ENCODE results near the gene DAB1. TPM values are rescaled to one million over a fixed set of nuclear protein-coding genes. Genes with fewer than 3 reads are reported as not detected.
"Not testable (repeated sequence)": the region's sequence is repeated elsewhere in the genome, so short reads cannot be mapped to it uniquely, and the experiment has no call there.

Gene DAB1
- total RNA-seq, 1 donor from 2014 or later, result 1.6 TPM

DNA sequence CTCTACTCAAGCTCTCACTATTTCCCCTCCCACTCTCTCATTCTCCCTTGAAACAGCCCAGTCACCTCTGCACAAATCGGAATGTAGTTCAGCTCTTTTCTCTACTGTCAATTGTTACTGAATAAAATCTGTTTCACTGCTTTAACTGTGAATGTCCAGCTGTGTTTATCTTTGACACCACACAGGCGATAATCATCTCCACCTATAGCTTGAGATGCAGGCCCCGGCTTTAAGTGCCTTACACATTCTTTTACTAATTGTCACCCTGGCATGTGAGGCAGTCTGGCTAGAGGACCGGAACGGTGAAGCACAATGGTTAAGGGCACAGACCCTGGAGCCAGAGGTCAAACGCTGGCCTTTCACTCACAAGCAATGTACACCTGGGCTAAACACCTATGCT, 335.2 kb downstream of the DAB1 start:
- Mint-ChIP-seq H3K27ac (ENCODE audit: unreplicated experiment) (no peak overlapping the region), H3K4me3 (ENCODE audit: unreplicated experiment) (no peak overlapping the region), H3K27me3 (ENCODE audit: low read depth, unreplicated experiment) (peaks cover 12% of the 10 kb centered on the region)

DNA sequence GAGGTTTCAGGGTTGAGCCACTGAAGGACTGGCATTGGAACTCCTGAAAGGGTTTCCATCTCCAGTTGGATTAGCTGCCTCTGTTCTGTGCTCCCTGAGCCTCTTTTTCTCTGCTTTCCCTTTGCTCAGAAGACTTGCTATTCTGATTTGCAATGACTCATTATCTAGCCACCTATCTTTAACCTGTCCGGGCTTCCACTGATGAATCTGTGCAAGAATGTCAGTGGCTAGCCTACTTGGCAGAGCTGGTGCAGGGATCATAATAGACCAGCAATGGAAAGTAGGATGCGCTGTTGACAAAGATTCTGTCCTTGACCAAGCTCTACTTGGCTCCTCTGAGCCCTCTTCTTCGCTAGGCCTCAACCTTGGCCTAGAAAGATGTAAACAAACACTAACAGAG, 336.2 kb downstream of the DAB1 start:
- not testable (repeated sequence) for H3K27ac Mint-ChIP-seq (ENCODE audit: unreplicated experiment)

More for the DNA sequence above, 335.2 kb downstream of the DAB1 start:
- no peak overlapping the region for H3K4me3 ChIP-seq (ENCODE audit: insufficient read depth, low read depth, low read length)
- Mint-ChIP-seq H3K4me1 (ENCODE audit: low read depth, unreplicated experiment) (peaks cover 7% of the 10 kb centered on the region), H3K36me3 (ENCODE audit: low read depth, unreplicated experiment) (no peaks in the 10 kb centered on the region), H3K9me3 (ENCODE audit: unreplicated experiment) (no peaks in the 10 kb centered on the region)
- H3K4me1 ChIP-seq (ENCODE audit: insufficient read depth, low read length), result no peaks in the 10 kb centered on the region
- FAIRE-seq (no peak), DNase-seq (ENCODE audit: low read depth) (peak; percentile 4)
- H3K9me3 ChIP-seq (ENCODE audit: insufficient read depth, low read depth, low read length), result no peaks in the 10 kb centered on the region
- H3K27ac ChIP-seq (ENCODE audit: low read depth, low read length), result no peak overlapping the region
- H2AFZ ChIP-seq (ENCODE audit: low read depth, low read length), result no peak overlapping the region
- H3K79me2 ChIP-seq (ENCODE audit: insufficient read depth, low read length), result no peaks in the 10 kb centered on the region
- H3K36me3 ChIP-seq (ENCODE audit: insufficient read depth, low read length), result no peaks in the 10 kb centered on the region
- H3K9ac ChIP-seq (ENCODE audit: low read length), result no peak overlapping the region
- H3K27me3 ChIP-seq (ENCODE audit: insufficient read depth, low read length), result no peaks in the 10 kb centered on the region
- no peaks in the 10 kb centered on the region for H4K20me1 ChIP-seq (ENCODE audit: insufficient read depth, low read length)
- TF ChIP-seq CTCF (IDR thresholded peaks at IDR 0.05; ENCODE audit: insufficient read depth, low read depth, low read length), result no peak
- no peak for TF ChIP-seq EZH2 (IDR thresholded peaks at IDR 0.05; ENCODE audit: insufficient read depth, low read length)
- H3K4me2 ChIP-seq (ENCODE audit: low read length), result no peak overlapping the region

DNA sequence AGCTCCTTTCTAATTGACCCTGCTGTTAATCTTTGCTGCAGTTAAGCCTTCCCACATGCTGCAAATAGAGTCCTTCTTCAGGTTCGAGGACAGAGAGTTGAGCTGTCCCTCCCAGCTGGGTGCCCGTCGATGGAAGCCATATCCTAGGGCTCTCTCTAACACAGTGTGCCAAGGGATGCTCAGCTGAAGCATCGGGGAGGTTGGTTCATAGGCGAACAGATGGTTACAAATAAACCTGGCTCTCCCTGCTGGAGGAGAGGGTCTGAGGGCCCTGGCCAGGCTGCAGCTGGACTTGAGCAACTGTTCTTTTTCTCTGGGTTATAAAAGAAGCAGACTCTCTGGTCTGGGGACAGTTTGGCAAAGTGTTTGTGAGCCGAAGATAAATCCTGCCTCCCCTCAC, 337.7 kb downstream of the DAB1 start:
- FAIRE-seq (no peak), DNase-seq (ENCODE audit: low read depth) (no peak)
- Histone ChIP-seq H3K4me1 (ENCODE audit: insufficient read depth, low read length) (no peaks in the 10 kb centered on the region), H3K27me3 (ENCODE audit: insufficient read depth, low read length) (no peaks in the 10 kb centered on the region), H3K27ac (ENCODE audit: low read depth, low read length) (no peak overlapping the region), H3K36me3 (ENCODE audit: insufficient read depth, low read length) (no peaks in the 10 kb centered on the region), H3K4me3 (ENCODE audit: insufficient read depth, low read depth, low read length) (no peak overlapping the region), H4K20me1 (ENCODE audit: insufficient read depth, low read length) (no peaks in the 10 kb centered on the region), H3K9me3 (ENCODE audit: insufficient read depth, low read depth, low read length) (no peaks in the 10 kb centered on the region), H3K79me2 (ENCODE audit: insufficient read depth, low read length) (no peaks in the 10 kb centered on the region), H2AFZ (ENCODE audit: low read depth, low read length) (no peak overlapping the region), H3K4me2 (ENCODE audit: low read length) (no peak overlapping the region), H3K9ac (ENCODE audit: low read length) (no peak overlapping the region)
- Mint-ChIP-seq H3K9me3 (ENCODE audit: unreplicated experiment) (no peaks in the 10 kb centered on the region), H3K36me3 (ENCODE audit: low read depth, unreplicated experiment) (no peaks in the 10 kb centered on the region), H3K4me1 (ENCODE audit: low read depth, unreplicated experiment) (peaks cover 7% of the 10 kb centered on the region), H3K4me3 (ENCODE audit: unreplicated experiment) (no peak overlapping the region), H3K27ac (ENCODE audit: unreplicated experiment) (no peak overlapping the region), H3K27me3 (ENCODE audit: low read depth, unreplicated experiment) (peaks cover 12% of the 10 kb centered on the region)
- TF ChIP-seq CTCF (IDR thresholded peaks at IDR 0.05; ENCODE audit: insufficient read depth, low read depth, low read length) (no peak), EZH2 (IDR thresholded peaks at IDR 0.05; ENCODE audit: insufficient read depth, low read length) (no peak)

More for the DNA sequence above, 336.2 kb downstream of the DAB1 start:
- H3K4me3 ChIP-seq (ENCODE audit: insufficient read depth, low read depth, low read length); H3K4me3 Mint-ChIP-seq (ENCODE audit: unreplicated experiment); H3K9me3 ChIP-seq (ENCODE audit: insufficient read depth, low read depth, low read length); H3K27ac ChIP-seq (ENCODE audit: low read depth, low read length); H3K79me2 ChIP-seq (ENCODE audit: insufficient read depth, low read length); H3K9me3 Mint-ChIP-seq (ENCODE audit: unreplicated experiment); H4K20me1 ChIP-seq (ENCODE audit: insufficient read depth, low read length); H3K4me1 Mint-ChIP-seq (ENCODE audit: low read depth, unreplicated experiment); H3K4me2 ChIP-seq (ENCODE audit: low read length); H3K36me3 ChIP-seq (ENCODE audit: insufficient read depth, low read length); H3K9ac ChIP-seq (ENCODE audit: low read length); H3K4me1 ChIP-seq (ENCODE audit: insufficient read depth, low read length); H3K36me3 Mint-ChIP-seq (ENCODE audit: low read depth, unreplicated experiment); H2AFZ ChIP-seq (ENCODE audit: low read depth, low read length); FAIRE-seq; H3K27me3 ChIP-seq (ENCODE audit: insufficient read depth, low read length); DNase-seq (ENCODE audit: low read depth): not testable (repeated sequence)
- peaks cover 12% of the 10 kb centered on the region for H3K27me3 Mint-ChIP-seq (ENCODE audit: low read depth, unreplicated experiment)

Data from astrocyte (in vitro differentiated cells and primary cell).